ENCODE results near the gene EPN1. TPM values are rescaled to one million over a fixed set of nuclear protein-coding genes. Genes with fewer than 3 reads are reported as not detected.

Gene EPN1
- total RNA-seq, 1 donor from 2014 or later = 155 TPM

- DNase-seq (ENCODE audit: low read depth) = no peak
- H3K27me3 ChIP-seq (ENCODE audit: control insufficient read depth, insufficient read depth, low read length) = no peaks in the 10 kb centered on the region
- H3K4me3 ChIP-seq (ENCODE audit: low read depth, low read length) = peak overlapping the region; percentile 79
- no peak for TF ChIP-seq CTCF (IDR thresholded peaks at IDR 0.05; ENCODE audit: insufficient read depth, low read length, poor library complexity, severe bottlenecking)
- H3K36me3 ChIP-seq (ENCODE audit: control insufficient read depth, insufficient read depth, low read length) = peaks cover 4% of the 10 kb centered on the region
Measured at GRCh38 chr19:55648585-55649267, 26.3 kb upstream of the EPN1 start.

- Histone ChIP-seq H3K27me3 (ENCODE audit: control insufficient read depth, insufficient read depth, low read length) (no peaks in the 10 kb centered on the region), H3K4me3 (ENCODE audit: low read depth, low read length) (no peak overlapping the region)
- no peak for TF ChIP-seq CTCF (IDR thresholded peaks at IDR 0.05; ENCODE audit: insufficient read depth, low read length, poor library complexity, severe bottlenecking)
Measured at GRCh38 chr19:55649268-55650125, 25.5 kb upstream of the EPN1 start.

GRCh38 chr19:55650126-55650557, 24.9 kb upstream of the EPN1 start:
- H3K27me3 ChIP-seq (ENCODE audit: control insufficient read depth, insufficient read depth, low read length) = no peaks in the 10 kb centered on the region
- H3K4me3 ChIP-seq (ENCODE audit: low read depth, low read length) = no peak overlapping the region
- peaks cover 4% of the 10 kb centered on the region for H3K36me3 ChIP-seq (ENCODE audit: control insufficient read depth, insufficient read depth, low read length)
- TF ChIP-seq CTCF (IDR thresholded peaks at IDR 0.05; ENCODE audit: insufficient read depth, low read length, poor library complexity, severe bottlenecking) = no peak
- DNase-seq (ENCODE audit: low read depth) = no peak

More at GRCh38 chr19:55649268-55650125, 25.5 kb upstream of the EPN1 start:
- peaks cover 4% of the 10 kb centered on the region for H3K36me3 ChIP-seq (ENCODE audit: control insufficient read depth, insufficient read depth, low read length)
- no peak for DNase-seq (ENCODE audit: low read depth)

- Histone ChIP-seq H3K36me3 (ENCODE audit: control insufficient read depth, insufficient read depth, low read length) (no peaks in the 10 kb centered on the region), H3K27me3 (ENCODE audit: control insufficient read depth, insufficient read depth, low read length) (no peaks in the 10 kb centered on the region), H3K4me3 (ENCODE audit: low read depth, low read length) (no peak overlapping the region)
- TF ChIP-seq CTCF (IDR thresholded peaks at IDR 0.05; ENCODE audit: insufficient read depth, low read length, poor library complexity, severe bottlenecking) = no peak
- DNase-seq (ENCODE audit: low read depth) = no peak
Measured at GRCh38 chr19:55650602-55651230, 24.3 kb upstream of the EPN1 start.

GRCh38 chr19:55651236-55651635, 23.8 kb upstream of the EPN1 start:
- H3K36me3 ChIP-seq (ENCODE audit: control insufficient read depth, insufficient read depth, low read length) = no peaks in the 10 kb centered on the region
- TF ChIP-seq CTCF (IDR thresholded peaks at IDR 0.05; ENCODE audit: insufficient read depth, low read length, poor library complexity, severe bottlenecking) = no peak
- DNase-seq (ENCODE audit: low read depth) = no peak
- no peak overlapping the region for H3K4me3 ChIP-seq (ENCODE audit: low read depth, low read length)
- H3K27me3 ChIP-seq (ENCODE audit: control insufficient read depth, insufficient read depth, low read length) = no peaks in the 10 kb centered on the region
